Transverse colon (tissue), 4 donors: ENCODE measurements around the gene ABCA5. TPM values are rescaled to one million over a fixed set of nuclear protein-coding genes. Genes with fewer than 3 reads are reported as not detected.
"Not testable (repeated sequence)": the region's sequence is repeated elsewhere in the genome, so short reads cannot be mapped to it uniquely, and the experiment has no call there.

Experiments
- DNase-seq: peaks from one replicate; pipeline ENCODE4 v3.0.0-alpha.2; 2019
- H3K27ac ChIP-seq, 4 donors: fragments of 200-600 bp; sonication (generic); 2 replicates each; pipeline ENCODE4 v1.5.1; 2016 to 2018; ENCODE audit warnings: inconsistent platforms in 4 of 4
- H3K27me3 ChIP-seq: fragments of 200-600 bp; sonication (generic); 2 replicates; pipeline ENCODE4 v1.5.1; 2017; ENCODE audit warnings: inconsistent platforms
- H3K36me3 ChIP-seq, 4 donors: fragments of 200-600 bp; sonication (generic); 2 replicates each; pipeline ENCODE4 v1.5.1; 2017 to 2019; ENCODE audit warnings: inconsistent platforms in 4 of 4
- H3K4me1 ChIP-seq, 4 donors: fragments of 200-600 bp; sonication (generic); 2 replicates each; pipeline ENCODE4 v1.5.1; 2017 to 2020; ENCODE audit warnings: inconsistent platforms in 4 of 4
- H3K4me3 ChIP-seq, 4 donors: fragments of 200-600 bp; sonication (generic); 1 replicate in 1 of 4; 2 replicates in 3 of 4; pipeline versions ENCODE4 v1.5.1 to v1.6.1; 2017 to 2019; ENCODE audit warnings: inconsistent platforms in 4 of 4
- H3K9me3 ChIP-seq, 2 donors: fragments of 200-600 bp; sonication (generic); 2 replicates each; pipeline ENCODE4 v1.5.1; 2017 to 2019; ENCODE audit warnings: inconsistent platforms in 2 of 2
- EP300 ChIP-seq: sonication (generic); formaldehyde crosslinking; IDR thresholded peaks from one replicate; pipeline ENCODE4 v1.6.1; 2017; ENCODE audit warnings: antibody characterized with exemption, low read depth
- POLR2A ChIP-seq: fragments of 450-650 bp; IDR thresholded peaks from one replicate; pipeline ENCODE4 v1.6.1; 2016; ENCODE audit warnings: antibody characterized with exemption, mild to moderate bottlenecking, moderate library complexity
- POLR2AphosphoS5 ChIP-seq, 3 donors: sonication (generic); formaldehyde crosslinking; IDR thresholded peaks; one replicate each; pipeline ENCODE4 v1.6.1; 2016; ENCODE audit warnings: antibody characterized with exemption in 3 of 3
- WGBS, 2 donors: methylation state at CpG; one replicate each; pipeline ENCODE4 v1.1.5; 2018; ENCODE audit warnings: low coverage in 1 of 2; 5-methylcytosine and 5-hydroxymethylcytosine counted together
- in situ Hi-C, 4 donors: fragments of 200-750 bp; cut with MboI; loops; one replicate each; pipeline versions ENCODE4 v1.15.0 to v1.15.1; 2017; ENCODE audit warnings: low sequenced_read_pairs in 3 of 4, low pct_ligation_motif_present in 1 of 4, low pct_unique_long_range_greater_than_20kb in 1 of 4
- intact Hi-C: fragments of 100-400 bp; cut with DNase I; formaldehyde crosslinking; loops from one replicate; pipeline ENCODE4 v1.15.1; 2023; ENCODE audit warnings: low total_unique reads
- total RNA-seq, 4 donors: library from RNA; depleted of rRNA; stranded (reverse); fragments of >200 nt; gene quantifications; one replicate each; pipeline ENCODE4 v1.1.0, GENCODE V29; 2016
- TF ChIP-seq, protein P1 (sequence below), 5 experiments: fragments of 200-600 bp in 3 of 5; fragments of 450-650 bp in 2 of 5; sonication (generic) in 3 of 5; IDR thresholded peaks; 1 replicate in 2 of 5; 2 replicates in 3 of 5; pipeline ENCODE4 v1.5.1; 2016 to 2017; ENCODE audit warnings: antibody characterized with exemption in 5 of 5, inconsistent platforms in 3 of 5, mild to moderate bottlenecking in 2 of 5, moderate library complexity in 1 of 5

Gene ABCA5
- total RNA-seq, 4 donors from 2014 or later = 17.3 to 173 (median 125) TPM

DNA sequence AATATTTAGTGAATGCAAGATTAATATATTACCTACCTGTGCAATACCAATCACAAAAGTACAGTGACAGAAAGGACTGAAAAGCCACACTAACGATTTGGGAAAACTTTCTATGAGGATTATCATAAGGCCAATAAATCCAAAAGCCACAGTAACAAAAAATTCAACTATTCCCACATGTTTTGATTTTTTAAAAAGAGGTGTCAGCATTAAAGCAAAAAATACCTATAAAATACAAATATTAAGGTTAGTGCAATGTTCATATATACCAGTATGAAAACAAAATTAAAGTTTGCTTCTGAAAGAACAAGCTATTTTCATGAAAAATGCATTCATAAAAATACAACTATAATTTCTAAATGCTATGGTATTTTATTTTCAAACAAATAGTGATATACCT is 24.3 kb downstream of the ABCA5 start:
- no peak for DNase-seq
- no peaks in the 10 kb centered on the region for H3K4me1 ChIP-seq
- H3K27me3 ChIP-seq = no peaks in the 10 kb centered on the region
- no peak overlapping the region for H3K27ac ChIP-seq
- no peaks in the 10 kb centered on the region for H3K9me3 ChIP-seq
- peaks cover 0 to 20% (median 6%) of the 10 kb centered on the region in 4 donors for H3K36me3 ChIP-seq
- in situ Hi-C loops (no loop called here), intact Hi-C loops (no loop called here)
- H3K4me3 ChIP-seq = no peak overlapping the region
- WGBS, 2 donors = 82 to 88% methylated on average over 1 of the region's 1 CpG
- TF ChIP-seq POLR2AphosphoS5 (IDR thresholded peaks at IDR 0.05) = no peak
- TF ChIP-seq EP300 = no peak
- TF ChIP-seq, protein P1, sequence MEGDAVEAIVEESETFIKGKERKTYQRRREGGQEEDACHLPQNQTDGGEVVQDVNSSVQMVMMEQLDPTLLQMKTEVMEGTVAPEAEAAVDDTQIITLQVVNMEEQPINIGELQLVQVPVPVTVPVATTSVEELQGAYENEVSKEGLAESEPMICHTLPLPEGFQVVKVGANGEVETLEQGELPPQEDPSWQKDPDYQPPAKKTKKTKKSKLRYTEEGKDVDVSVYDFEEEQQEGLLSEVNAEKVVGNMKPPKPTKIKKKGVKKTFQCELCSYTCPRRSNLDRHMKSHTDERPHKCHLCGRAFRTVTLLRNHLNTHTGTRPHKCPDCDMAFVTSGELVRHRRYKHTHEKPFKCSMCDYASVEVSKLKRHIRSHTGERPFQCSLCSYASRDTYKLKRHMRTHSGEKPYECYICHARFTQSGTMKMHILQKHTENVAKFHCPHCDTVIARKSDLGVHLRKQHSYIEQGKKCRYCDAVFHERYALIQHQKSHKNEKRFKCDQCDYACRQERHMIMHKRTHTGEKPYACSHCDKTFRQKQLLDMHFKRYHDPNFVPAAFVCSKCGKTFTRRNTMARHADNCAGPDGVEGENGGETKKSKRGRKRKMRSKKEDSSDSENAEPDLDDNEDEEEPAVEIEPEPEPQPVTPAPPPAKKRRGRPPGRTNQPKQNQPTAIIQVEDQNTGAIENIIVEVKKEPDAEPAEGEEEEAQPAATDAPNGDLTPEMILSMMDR (IDR thresholded peaks at IDR 0.05) = no peak
- TF ChIP-seq POLR2A = no peak

DNA sequence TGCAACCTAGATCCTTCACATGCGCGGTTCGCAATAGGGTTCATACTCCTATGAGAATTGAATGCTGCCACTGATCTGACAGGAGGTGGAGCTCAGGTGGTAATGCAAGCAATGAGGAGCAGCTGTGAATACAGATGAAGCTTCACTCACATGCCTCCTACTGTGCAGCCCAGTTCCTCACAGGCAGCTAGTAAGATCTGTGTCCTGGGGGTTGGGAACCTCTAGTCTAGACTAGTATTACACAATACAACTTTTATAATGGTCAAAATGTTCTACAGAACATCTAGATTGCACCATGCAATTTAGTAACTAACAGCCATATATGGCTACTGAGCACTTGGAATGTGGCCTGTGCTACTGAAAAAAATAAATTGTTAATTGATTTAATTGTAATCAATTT is 26.7 kb downstream of the ABCA5 start:
- H3K36me3 ChIP-seq = peaks cover 0 to 30% (median 8%) of the 10 kb centered on the region in 4 donors
- H3K4me3 ChIP-seq = no peak overlapping the region
- H3K27me3 ChIP-seq = no peaks in the 10 kb centered on the region
- in situ Hi-C loops (no loop called here), intact Hi-C loops (no loop called here)
- TF ChIP-seq POLR2A (no peak), EP300 (no peak), POLR2AphosphoS5 (IDR thresholded peaks at IDR 0.05) (no peak)
- TF ChIP-seq, protein P1 (IDR thresholded peaks at IDR 0.05) = no peak
- DNase-seq = no peak
- no peak overlapping the region for H3K27ac ChIP-seq
- no peaks in the 10 kb centered on the region for H3K4me1 ChIP-seq
- no peaks in the 10 kb centered on the region for H3K9me3 ChIP-seq
- WGBS, 2 donors = 95 to 100% methylated on average over 3 of the region's 3 CpGs

DNA sequence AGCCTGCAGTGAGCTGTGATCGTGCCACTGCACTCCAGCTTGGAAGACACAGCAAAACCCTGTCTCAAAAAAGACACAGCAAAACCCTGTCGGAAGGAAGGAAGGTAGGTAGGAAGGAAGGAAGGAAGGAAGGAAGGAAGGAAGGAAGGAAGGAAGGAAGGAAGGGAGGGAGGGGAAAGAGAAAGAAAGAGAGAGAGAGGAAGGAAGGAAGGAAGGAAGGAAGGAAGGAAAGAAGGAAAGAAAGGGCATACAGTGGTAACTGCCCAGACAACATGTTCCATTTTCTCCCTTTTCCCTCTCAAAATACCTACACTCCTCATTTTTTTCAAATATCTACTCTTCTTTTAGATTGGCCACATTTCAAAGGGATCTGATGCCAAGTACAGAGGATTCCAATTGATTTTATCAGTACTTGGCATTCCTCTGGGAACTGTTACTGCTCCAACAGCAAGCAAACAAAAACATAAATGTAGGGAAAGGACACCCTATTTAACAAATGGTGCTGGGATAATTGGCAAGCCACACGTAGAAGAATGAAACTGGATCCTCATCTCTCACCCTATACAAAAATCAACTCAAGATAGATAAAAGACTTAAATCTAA is 28.7 kb downstream of the ABCA5 start:
- H3K27ac ChIP-seq, H3K9me3 ChIP-seq, H3K27me3 ChIP-seq, H3K4me3 ChIP-seq, DNase-seq, intact Hi-C loops, H3K4me1 ChIP-seq, in situ Hi-C loops: not testable (repeated sequence)
- 85% methylated on average over 3 of the region's 3 CpGs; no CpG with 5 or more reads in 1 of the 2 donors for WGBS, 2 donors
- H3K36me3 ChIP-seq = peaks cover 0 to 32% (median 13%) of the 10 kb centered on the region in 4 donors

DNA sequence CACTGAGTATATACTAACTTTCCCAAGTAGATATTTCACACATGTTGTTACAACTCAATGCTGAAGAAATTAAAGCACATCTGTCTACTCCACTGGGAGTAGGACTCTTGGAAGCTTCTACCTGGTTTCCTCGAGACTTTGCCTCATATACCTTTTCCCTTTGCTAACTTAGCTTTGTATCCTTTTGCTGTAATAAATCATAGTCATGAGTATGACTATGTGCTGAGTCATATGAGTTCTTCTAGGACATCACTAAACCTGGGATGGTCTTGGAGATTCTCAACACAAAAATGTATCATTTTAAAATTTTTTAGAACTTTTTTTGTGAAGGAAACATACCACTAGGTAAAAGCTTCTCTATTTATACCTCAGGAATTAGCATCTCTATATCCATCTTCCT is 39.8 kb downstream of the ABCA5 start:
- 84 to 100% methylated on average over 1 of the region's 1 CpG for WGBS, 2 donors
- TF ChIP-seq EP300 = no peak
- no peak for TF ChIP-seq POLR2AphosphoS5 (IDR thresholded peaks at IDR 0.05)
- no peak for TF ChIP-seq POLR2A
- TF ChIP-seq, protein P1 (IDR thresholded peaks at IDR 0.05) = no peak
- H3K27me3 ChIP-seq = no peaks in the 10 kb centered on the region
- in situ Hi-C loops (no loop called here), intact Hi-C loops (no loop called here)
- H3K4me1 ChIP-seq = no peaks in the 10 kb centered on the region
- H3K9me3 ChIP-seq = no peaks in the 10 kb centered on the region
- DNase-seq = no peak
- H3K4me3 ChIP-seq = no peak overlapping the region
- H3K27ac ChIP-seq = no peak overlapping the region
- H3K36me3 ChIP-seq = peaks cover 0 to 49% (median 14%) of the 10 kb centered on the region in 4 donors

DNA sequence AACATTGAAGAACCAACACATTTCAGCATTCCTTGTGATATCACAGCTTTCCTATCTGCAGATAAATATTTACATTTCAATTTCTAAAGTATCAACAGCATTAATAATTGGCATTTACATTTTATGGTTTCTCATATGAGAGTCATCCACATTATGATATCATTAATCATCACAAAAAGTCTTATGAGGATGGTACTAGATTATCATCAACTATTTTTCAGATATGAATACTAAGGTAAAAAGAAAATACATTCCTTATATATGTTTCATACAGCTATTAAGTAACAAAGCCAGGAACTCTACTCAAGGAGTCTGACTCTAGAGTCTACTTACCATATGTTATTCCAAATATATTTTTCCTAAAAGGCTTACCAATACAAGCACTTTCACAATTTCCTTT is 40.7 kb downstream of the ABCA5 start:
- Histone ChIP-seq H3K27ac (no peak overlapping the region), H3K4me1 (no peaks in the 10 kb centered on the region), H3K36me3 (peaks cover 0 to 54% (median 14%) of the 10 kb centered on the region in 4 donors), H3K27me3 (no peaks in the 10 kb centered on the region), H3K4me3 (no peak overlapping the region), H3K9me3 (no peaks in the 10 kb centered on the region)
- in situ Hi-C loops (no loop called here), intact Hi-C loops (no loop called here)
- DNase-seq = no peak
- no peak for TF ChIP-seq POLR2A
- TF ChIP-seq EP300 = no peak
